OCI-LY7 (cell line): ENCODE results near the gene KCNMA1. TPM values are rescaled to one million over a fixed set of nuclear protein-coding genes. Genes with fewer than 3 reads are reported as not detected.

ENCODE experiments used
- BruUV-seq: library from RNA; stranded (reverse); fragments of 400-500 nt; replicated peaks from 2 replicates; lab custom pipeline; 2021; lab: Mats Ljungman, UMichigan
- CTCF ChIA-PET: fragments of 300-600 bp; sonication (Branson Sonifier 250); formaldehyde crosslinking; loops from one replicate; lab custom pipeline; 2022; ENCODE audit warnings: antibody characterized with exemption; ENCODE audit not compliant: unreplicated experiment; lab: Charles Lee
- POLR2A ChIA-PET: fragments of 300-600 bp; sonication (Branson Sonifier 250); formaldehyde crosslinking; loops from one replicate; lab custom pipeline; 2022; ENCODE audit warnings: antibody characterized with exemption; lab: Charles Lee
- DNase-seq: peaks from one replicate; pipeline ENCODE4 v3.0.0-alpha.2; 2015; ENCODE audit warnings: low spot score
- H2AFZ ChIP-seq: fragments of 200-600 bp; sonication (generic), shearing (Covaris generic); 2 replicates; pipeline ENCODE4 v1.6.1; 2014; ENCODE audit warnings: mild to moderate bottlenecking, antibody characterized with exemption, low read length, moderate library complexity
- H3K27ac ChIP-seq: fragments of 200-600 bp; sonication (generic); 2 replicates; pipeline ENCODE4 v1.5.1; 2014; ENCODE audit warnings: mixed run types, low read depth, mild to moderate bottlenecking, moderate library complexity, low read length, inconsistent platforms; ENCODE audit not compliant: poor library complexity, severe bottlenecking
- H3K36me3 ChIP-seq: fragments of 200-600 bp; sonication (generic); 2 replicates; pipeline ENCODE4 v1.6.1; 2014; ENCODE audit warnings: mild to moderate bottlenecking, antibody characterized with exemption, low read length, moderate library complexity, mixed read lengths; ENCODE audit not compliant: insufficient read depth
- H3K4me1 ChIP-seq: fragments of 200-600 bp; sonication (generic); 2 replicates; pipeline ENCODE4 v1.5.1; 2014; ENCODE audit warnings: mild to moderate bottlenecking, low read length; ENCODE audit not compliant: insufficient read depth, poor library complexity, severe bottlenecking
- H3K4me2 ChIP-seq: fragments of 200-600 bp; sonication (generic); 2 replicates; pipeline ENCODE4 v1.6.1; 2014; ENCODE audit warnings: mild to moderate bottlenecking, low read length
- H3K4me3 ChIP-seq: fragments of 200-600 bp; sonication (generic); 2 replicates; pipeline ENCODE4 v1.5.1; 2014; ENCODE audit warnings: mild to moderate bottlenecking, low read depth, low read length; ENCODE audit not compliant: poor library complexity, severe bottlenecking
- H3K79me2 ChIP-seq: fragments of 200-600 bp; sonication (generic); 2 replicates; pipeline ENCODE4 v1.6.1; 2016; ENCODE audit warnings: low read depth, mild to moderate bottlenecking, low read length, moderate library complexity, mixed read lengths; ENCODE audit not compliant: insufficient read depth
- H3K9me2 ChIP-seq: fragments of 200-600 bp; sonication (generic); 2 replicates; pipeline ENCODE4 v1.6.1; 2016; ENCODE audit warnings: mild to moderate bottlenecking, low read length, mixed read lengths; ENCODE audit not compliant: insufficient read depth
- H3K9me3 ChIP-seq: fragments of 200-600 bp; sonication (generic); 2 replicates; pipeline ENCODE4 v1.6.1; 2014; ENCODE audit warnings: mild to moderate bottlenecking, mixed run types, low read length, mixed read lengths
- H4K20me1 ChIP-seq: fragments of 200-600 bp; sonication (generic); 2 replicates; pipeline ENCODE4 v1.6.1; 2014; ENCODE audit warnings: mild to moderate bottlenecking, antibody characterized with exemption, low read length, moderate library complexity, mixed read lengths; ENCODE audit not compliant: insufficient read depth
- CTCF ChIP-seq: fragments of 200-600 bp; sonication (generic); conservative IDR thresholded peaks from 2 replicates; pipeline ENCODE4 v1.5.1; 2014; ENCODE audit warnings: mild to moderate bottlenecking, antibody characterized with exemption, low read length, moderate library complexity, mixed read lengths
- EZH2phosphoT487 ChIP-seq: fragments of 200-600 bp; sonication (generic); IDR thresholded peaks from 2 replicates; pipeline ENCODE4 v1.6.1; 2018; ENCODE audit warnings: low read depth, borderline replicate concordance, mild to moderate bottlenecking, mixed run types, antibody characterized with exemption, low read length, moderate library complexity, mixed read lengths
- intact Hi-C: fragments of 100-400 bp; cut with micrococcal nuclease; formaldehyde crosslinking; loops from one replicate; pipeline ENCODE4 v1.10.0; 2022; ENCODE audit not compliant: unreplicated experiment
- total RNA-seq, 2 experiments: library from RNA; depleted of rRNA in 1 of 2; stranded (reverse); fragments of >200 nt in 1 of 2; shearing (Covaris generic) in 1 of 2; gene quantifications; 2 replicates each; pipeline ENCODE4 v1.2.3, GENCODE V29; 2014 to 2022

KCNMA1 gene
- total RNA-seq, 2 experiments from 2014 or later = not detected

- no peaks in the 10 kb centered on the region for H3K4me1 ChIP-seq
- no peak overlapping the region for H3K27ac ChIP-seq
- no peak overlapping the region for H3K4me2 ChIP-seq
- DNase-seq = no peak
- TF ChIP-seq EZH2phosphoT487 = no peak
- TF ChIP-seq CTCF = no peak
- intact Hi-C loops = no loop called here
- H2AFZ ChIP-seq = no peak overlapping the region
- no peaks in the 10 kb centered on the region for H4K20me1 ChIP-seq
- ChIA-PET CTCF (no interaction called here), POLR2A (no interaction called here)
- no peaks in the 10 kb centered on the region for H3K9me3 ChIP-seq
- BruUV-seq = no TSS peak
- H3K79me2 ChIP-seq = no peaks in the 10 kb centered on the region
- H3K4me3 ChIP-seq = no peak overlapping the region
- H3K36me3 ChIP-seq = no peaks in the 10 kb centered on the region
- H3K9me2 ChIP-seq = no peaks in the 10 kb centered on the region
Observed at GRCh38 chr10:77419979-77420378, 217.6 kb downstream of the KCNMA1 start.

- intact Hi-C loops = no loop called here
- POLR2A ChIA-PET = no interaction called here
- Histone ChIP-seq H4K20me1 (no peaks in the 10 kb centered on the region), H3K36me3 (no peaks in the 10 kb centered on the region), H3K4me2 (no peak overlapping the region), H3K9me3 (no peaks in the 10 kb centered on the region), H3K4me1 (no peaks in the 10 kb centered on the region), H2AFZ (no peak overlapping the region), H3K79me2 (no peaks in the 10 kb centered on the region), H3K9me2 (no peaks in the 10 kb centered on the region), H3K27ac (no peak overlapping the region), H3K4me3 (no peak overlapping the region)
- no peak for TF ChIP-seq EZH2phosphoT487
- TF ChIP-seq CTCF = no peak
- no peak for DNase-seq
- BruUV-seq = no TSS peak
- CTCF ChIA-PET = no interaction called here
Observed at GRCh38 chr10:77419056-77419455, 218.6 kb downstream of the KCNMA1 start.

- Histone ChIP-seq H3K27ac (no peak overlapping the region), H3K4me2 (no peak overlapping the region), H3K4me1 (no peaks in the 10 kb centered on the region), H3K9me2 (no peaks in the 10 kb centered on the region), H3K79me2 (no peaks in the 10 kb centered on the region), H3K4me3 (no peak overlapping the region), H4K20me1 (no peaks in the 10 kb centered on the region), H2AFZ (no peak overlapping the region), H3K36me3 (no peaks in the 10 kb centered on the region), H3K9me3 (no peaks in the 10 kb centered on the region)
- intact Hi-C loops = no loop called here
- BruUV-seq = no TSS peak
- DNase-seq = no peak
- POLR2A ChIA-PET = interaction anchor here (0.6 kb wide), 1 partner anchor 11 kb away, joined by 3 read pairs; no protein-coding TSS in a partner anchor
- TF ChIP-seq CTCF (no peak), EZH2phosphoT487 (no peak)
- CTCF ChIA-PET = no interaction called here
Observed at GRCh38 chr10:77417806-77418640, 219.6 kb downstream of the KCNMA1 start.
